Naive thymus-derived CD8-positive, alpha-beta T cell (primary cell): ENCODE results near the gene R3HDM2. TPM values are rescaled to one million over a fixed set of nuclear protein-coding genes. Genes with fewer than 3 reads are reported as not detected.
A peak's percentile ranks its signal among the peaks of the same experiment; 100 is the strongest.

Experiments
- ATAC-seq, 2 donors: fragments of 150-1000 bp; cut with Tn5 transposase in 1 of 2; sonication (Bioruptor Pico), chemical (Tn5 transposase) in 1 of 2; 1 replicate in 1 of 2; 2 replicates in 1 of 2; pipeline ENCODE4 v1.10.0; 2021; ENCODE audit warnings: mild to moderate bottlenecking in 2 of 2, moderate library complexity in 2 of 2
- POLR2A ChIA-PET: fragments of 350-600 bp; sonication (Branson Sonifier 250); formaldehyde crosslinking; loops from one replicate; lab custom pipeline; 2021; ENCODE audit warnings: antibody characterized with exemption; lab: Charles Lee
- DNase-seq, 10 donors: peaks; one replicate each; pipeline versions ENCODE4 v3.0.0 to v3.0.0-alpha.2; 2020 to 2022
- H3K27ac Mint-ChIP-seq, 10 donors: one replicate each; pipeline ENCODE4 v1.8.0; 2020 to 2022; ENCODE audit warnings: mild to moderate bottlenecking in 10 of 10, mixed read lengths in 10 of 10, moderate library complexity in 4 of 10, inconsistent platforms in 1 of 10
- H3K27me3 Mint-ChIP-seq, 5 donors: one replicate each; pipeline ENCODE4 v1.8.0; 2021 to 2022; ENCODE audit warnings: mixed read lengths in 5 of 5
- H3K36me3 Mint-ChIP-seq, 3 donors: one replicate each; pipeline ENCODE4 v1.8.0; 2020 to 2022; ENCODE audit warnings: mixed read lengths in 3 of 3, mild to moderate bottlenecking in 2 of 3, inconsistent platforms in 1 of 3
- H3K4me1 Mint-ChIP-seq, 4 donors: one replicate each; pipeline ENCODE4 v1.8.0; 2021 to 2022; ENCODE audit warnings: mixed read lengths in 4 of 4
- H3K4me3 Mint-ChIP-seq, 10 donors: one replicate each; pipeline ENCODE4 v1.8.0; 2020 to 2022; ENCODE audit warnings: mild to moderate bottlenecking in 10 of 10, mixed read lengths in 10 of 10, moderate library complexity in 6 of 10, inconsistent platforms in 1 of 10
- H3K9me3 Mint-ChIP-seq, 9 donors: one replicate each; pipeline ENCODE4 v1.8.0; 2020 to 2022; ENCODE audit warnings: mixed read lengths in 9 of 9, mild to moderate bottlenecking in 3 of 9, inconsistent platforms in 1 of 9, moderate library complexity in 1 of 9
- polyA plus RNA-seq, 3 donors: library from polyadenylated mRNA; unstranded; fragments of 300-500 nt; fragmentation: Illumina TruSeq; gene quantifications; one replicate each; pipeline ENCODE4 v1.2.3, GENCODE V29; 2021
- total RNA-seq, 8 experiments: library from RNA in 2 of 8; stranded (reverse) in 2 of 8; gene quantifications; one replicate each; pipeline ENCODE4 v1.2.3 and lab custom pipeline; 2021 to 2026

Gene R3HDM2
- total and polyA plus RNA-seq, 5 experiments from 2014 or later, result 5.4 to 115 (median 17.3) TPM

DNA sequence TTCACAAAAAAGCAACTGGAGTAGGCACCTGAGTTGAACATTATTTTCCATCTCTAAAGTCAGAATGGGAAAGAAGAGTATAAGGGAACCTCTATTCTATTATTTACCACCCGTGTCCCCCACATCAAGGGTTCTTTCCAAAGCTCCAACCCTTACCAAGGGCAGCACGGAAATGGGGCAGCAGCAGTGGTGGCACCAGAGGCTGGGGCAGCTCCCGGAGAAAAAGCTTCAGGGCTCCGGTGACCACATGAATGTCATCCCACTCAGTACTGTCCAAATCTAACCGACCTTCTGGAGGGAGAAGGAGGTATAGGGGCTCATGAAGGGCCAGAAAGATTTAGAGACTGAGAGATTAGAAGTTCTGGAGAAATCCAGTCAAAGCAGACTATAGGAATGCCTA lies 43.0 kb upstream of the R3HDM2 start:
- peaks cover 34 to 77% (median 76%) of the 10 kb centered on the region in 4 donors for H3K4me1 Mint-ChIP-seq
- H3K4me3 Mint-ChIP-seq, result peak overlapping the region; percentile 40 to 86 (median 76)
- ATAC-seq (no peak), DNase-seq (no peak)
- H3K27me3 Mint-ChIP-seq, result no peaks in the 10 kb centered on the region
- peaks cover 5 to 65% (median 10%) of the 10 kb centered on the region in 3 donors for H3K36me3 Mint-ChIP-seq
- POLR2A ChIA-PET, result interaction anchor here (0.6 to 10.3 kb wide), 6 partner anchors 8 to 50 kb away, joined by 4 to 135 read pairs (median 22); partner anchors contain the start of genes DDIT3 and MARS1
- peak overlapping the region; percentile 77 to 95 (median 87) for H3K27ac Mint-ChIP-seq
- H3K9me3 Mint-ChIP-seq, result no peaks in the 10 kb centered on the region

DNA sequence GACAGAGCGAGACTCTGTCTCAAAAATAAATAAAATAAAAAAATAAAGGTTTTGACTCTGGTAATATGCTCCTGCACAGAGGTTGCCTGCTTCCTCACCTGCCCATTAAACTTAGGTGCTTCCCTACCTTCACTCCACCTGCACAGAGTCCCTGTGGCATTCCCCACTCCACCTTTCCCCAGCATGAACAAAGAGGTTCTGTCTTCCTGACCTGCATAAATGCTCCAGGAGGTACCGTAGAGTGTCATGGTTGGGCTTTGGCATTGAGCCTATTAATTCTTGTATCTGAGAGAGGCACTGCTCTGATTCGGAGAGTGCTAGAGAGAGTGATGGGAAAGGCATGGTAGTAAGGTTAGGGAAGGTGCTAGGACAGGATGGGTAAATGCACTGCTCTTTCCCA lies 42.5 kb upstream of the R3HDM2 start:
- Mint-ChIP-seq H3K9me3 (no peaks in the 10 kb centered on the region), H3K4me1 (peaks cover 29 to 75% (median 72%) of the 10 kb centered on the region in 4 donors), H3K27ac (peak overlapping the region; percentile 51 to 94 (median 86)), H3K27me3 (no peaks in the 10 kb centered on the region), H3K4me3 (peak overlapping the region in 9 of 10 donors; percentile 1 to 81 (median 39)), H3K36me3 (peaks cover 5 to 68% (median 10%) of the 10 kb centered on the region in 3 donors)
- ATAC-seq (no peak), DNase-seq (no peak)
- POLR2A ChIA-PET, result interaction anchor here (0.6 to 10.3 kb wide), 4 partner anchors 9 to 45 kb away, joined by 4 to 135 read pairs (median 45); partner anchors contain the start of genes DDIT3 and MARS1

DNA sequence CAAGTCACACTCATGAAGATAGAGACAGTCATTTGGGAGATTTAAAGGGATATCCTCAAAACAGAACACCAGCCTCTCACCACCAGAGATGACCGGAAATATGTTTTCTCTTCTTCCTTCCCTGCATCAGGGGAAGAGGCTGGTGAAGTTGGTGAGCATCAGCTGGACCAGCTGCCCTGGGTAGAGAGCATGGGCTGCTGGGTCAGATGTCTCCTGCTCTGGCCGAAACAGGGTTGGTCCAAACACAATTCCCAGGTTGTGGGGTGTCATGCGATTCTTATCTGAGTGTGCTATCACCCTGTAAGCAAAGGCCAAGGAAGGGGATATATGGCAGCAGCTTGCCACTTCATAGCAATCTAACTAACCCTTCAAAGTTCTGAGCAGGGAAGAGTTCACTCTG lies 41.5 kb upstream of the R3HDM2 start:
- Mint-ChIP-seq H3K27ac (peak overlapping the region; percentile 66 to 88 (median 76)), H3K9me3 (no peaks in the 10 kb centered on the region), H3K4me3 (peak overlapping the region in 7 of 10 donors; percentile 7 to 75 (median 43)), H3K36me3 (peaks cover 5 to 78% (median 15%) of the 10 kb centered on the region in 3 donors), H3K4me1 (peaks cover 34 to 73% (median 67%) of the 10 kb centered on the region in 4 donors), H3K27me3 (no peaks in the 10 kb centered on the region)
- POLR2A ChIA-PET, result interaction anchor here (0.6 to 4.7 kb wide), 4 partner anchors 11 to 1643 kb away, joined by 3 to 25 read pairs (median 4); partner anchors contain the start of genes DDIT3 and DNAJC14
- ATAC-seq, result no peak
- DNase-seq, result no peak

DNA sequence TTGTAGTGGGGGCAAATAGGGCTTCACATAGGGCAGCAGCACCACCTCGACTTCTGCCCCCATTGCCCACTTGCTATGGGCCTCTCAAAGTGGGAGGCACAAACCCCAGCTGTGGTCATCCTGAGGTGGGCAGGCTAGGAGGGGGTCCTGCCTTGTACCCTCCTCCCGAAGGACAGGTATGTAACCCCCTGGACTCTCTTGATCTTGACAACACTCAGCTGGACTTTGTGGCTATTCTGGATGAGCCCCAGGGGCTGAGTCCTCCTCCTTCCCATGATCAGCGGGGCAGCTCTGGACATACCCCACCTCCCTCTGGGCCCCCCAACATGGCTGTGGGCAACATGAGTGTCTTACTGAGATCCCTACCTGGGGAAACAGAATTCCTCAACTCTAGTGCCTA lies 40.8 kb upstream of the R3HDM2 start:
- Mint-ChIP-seq H3K4me3 (peak overlapping the region in 1 of 10 donors; percentile 7), H3K4me1 (peaks cover 34 to 71% (median 62%) of the 10 kb centered on the region in 4 donors)

DNA sequence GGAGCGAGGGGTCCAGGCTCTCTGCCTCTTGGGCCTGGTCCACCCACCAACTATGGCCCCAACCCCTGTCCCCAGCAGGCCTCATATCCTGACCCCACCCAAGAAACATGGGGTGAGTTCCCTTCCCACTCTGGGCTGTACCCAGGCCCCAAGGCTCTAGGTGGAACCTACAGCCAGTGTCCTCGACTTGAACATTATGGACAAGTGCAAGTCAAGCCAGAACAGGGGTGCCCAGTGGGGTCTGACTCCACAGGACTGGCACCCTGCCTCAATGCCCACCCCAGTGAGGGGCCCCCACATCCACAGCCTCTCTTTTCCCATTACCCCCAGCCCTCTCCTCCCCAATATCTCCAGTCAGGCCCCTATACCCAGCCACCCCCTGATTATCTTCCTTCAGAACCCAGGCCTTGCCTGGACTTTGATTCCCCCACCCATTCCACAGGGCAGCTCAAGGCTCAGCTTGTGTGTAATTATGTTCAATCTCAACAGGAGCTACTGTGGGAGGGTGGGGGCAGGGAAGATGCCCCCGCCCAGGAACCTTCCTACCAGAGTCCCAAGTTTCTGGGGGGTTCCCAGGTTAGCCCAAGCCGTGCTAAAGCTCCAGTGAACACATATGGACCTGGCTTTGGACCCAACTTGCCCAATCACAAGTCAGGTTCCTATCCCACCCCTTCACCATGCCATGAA lies 40.3 kb upstream of the R3HDM2 start:
- peaks cover 29 to 68% (median 57%) of the 10 kb centered on the region in 4 donors for H3K4me1 Mint-ChIP-seq
- no peak for DNase-seq
- H3K27ac Mint-ChIP-seq, result peak overlapping the region in 8 of 10 donors; percentile 63 to 87 (median 70)
- peaks cover 5 to 78% (median 12%) of the 10 kb centered on the region in 3 donors for H3K36me3 Mint-ChIP-seq
- POLR2A ChIA-PET, result interaction anchor here (0.5 to 4.7 kb wide), 5 partner anchors 9 to 370 kb away, joined by 3 to 25 read pairs (median 4); partner anchors contain the start of gene AGAP2
- no peaks in the 10 kb centered on the region for H3K27me3 Mint-ChIP-seq
- no peak overlapping the region for H3K4me3 Mint-ChIP-seq
- no peaks in the 10 kb centered on the region for H3K9me3 Mint-ChIP-seq
- no peak for ATAC-seq

More for the DNA sequence above, 40.8 kb upstream of the R3HDM2 start:
- peaks cover 5 to 82% (median 15%) of the 10 kb centered on the region in 3 donors for H3K36me3 Mint-ChIP-seq
- H3K27ac Mint-ChIP-seq, result peak overlapping the region; percentile 63 to 88 (median 74)
- DNase-seq (no peak), ATAC-seq (no peak)
- no peaks in the 10 kb centered on the region for H3K9me3 Mint-ChIP-seq
- H3K27me3 Mint-ChIP-seq, result no peaks in the 10 kb centered on the region
- POLR2A ChIA-PET, result interaction anchor here (0.5 to 4.7 kb wide), 5 partner anchors 10 to 1642 kb away, joined by 3 to 25 read pairs (median 3); partner anchors contain the start of gene DNAJC14

DNA sequence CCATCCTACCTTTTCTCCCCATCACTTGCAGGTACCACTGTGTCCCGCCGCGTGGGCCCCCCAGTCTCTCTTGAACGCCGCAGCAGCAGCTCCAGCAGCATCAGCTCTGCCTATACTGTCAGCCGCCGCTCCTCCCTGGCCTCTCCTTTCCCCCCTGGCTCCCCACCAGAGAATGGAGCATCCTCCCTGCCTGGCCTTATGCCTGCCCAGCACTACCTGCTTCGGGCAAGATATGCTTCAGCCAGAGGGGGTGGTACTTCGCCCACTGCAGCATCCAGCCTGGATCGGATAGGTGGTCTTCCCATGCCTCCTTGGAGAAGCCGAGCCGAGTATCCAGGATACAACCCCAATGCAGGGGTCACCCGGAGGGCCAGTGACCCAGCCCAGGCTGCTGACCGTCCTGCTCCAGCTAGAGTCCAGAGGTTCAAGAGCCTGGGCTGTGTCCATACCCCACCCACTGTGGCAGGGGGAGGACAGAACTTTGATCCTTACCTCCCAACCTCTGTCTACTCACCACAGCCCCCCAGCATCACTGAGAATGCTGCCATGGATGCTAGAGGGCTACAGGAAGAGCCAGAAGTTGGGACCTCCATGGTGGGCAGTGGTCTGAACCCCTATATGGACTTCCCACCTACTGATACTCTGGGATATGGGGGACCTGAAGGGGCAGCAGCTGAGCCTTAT lies 39.6 kb upstream of the R3HDM2 start:
- Mint-ChIP-seq H3K9me3 (no peaks in the 10 kb centered on the region), H3K4me3 (no peak overlapping the region), H3K36me3 (peaks cover 5 to 74% (median 12%) of the 10 kb centered on the region in 3 donors), H3K4me1 (peaks cover 34 to 63% (median 54%) of the 10 kb centered on the region in 4 donors), H3K27me3 (no peaks in the 10 kb centered on the region), H3K27ac (peak overlapping the region in 3 of 10 donors; percentile 25 to 68 (median 63))
- POLR2A ChIA-PET, result interaction anchor here (0.6 to 1.5 kb wide), 4 partner anchors 9 to 268 kb away, joined by 4 to 5 read pairs (median 4); partner anchors contain the start of genes AGAP2 and GLI1
- no peak for DNase-seq
- ATAC-seq, result no peak

DNA sequence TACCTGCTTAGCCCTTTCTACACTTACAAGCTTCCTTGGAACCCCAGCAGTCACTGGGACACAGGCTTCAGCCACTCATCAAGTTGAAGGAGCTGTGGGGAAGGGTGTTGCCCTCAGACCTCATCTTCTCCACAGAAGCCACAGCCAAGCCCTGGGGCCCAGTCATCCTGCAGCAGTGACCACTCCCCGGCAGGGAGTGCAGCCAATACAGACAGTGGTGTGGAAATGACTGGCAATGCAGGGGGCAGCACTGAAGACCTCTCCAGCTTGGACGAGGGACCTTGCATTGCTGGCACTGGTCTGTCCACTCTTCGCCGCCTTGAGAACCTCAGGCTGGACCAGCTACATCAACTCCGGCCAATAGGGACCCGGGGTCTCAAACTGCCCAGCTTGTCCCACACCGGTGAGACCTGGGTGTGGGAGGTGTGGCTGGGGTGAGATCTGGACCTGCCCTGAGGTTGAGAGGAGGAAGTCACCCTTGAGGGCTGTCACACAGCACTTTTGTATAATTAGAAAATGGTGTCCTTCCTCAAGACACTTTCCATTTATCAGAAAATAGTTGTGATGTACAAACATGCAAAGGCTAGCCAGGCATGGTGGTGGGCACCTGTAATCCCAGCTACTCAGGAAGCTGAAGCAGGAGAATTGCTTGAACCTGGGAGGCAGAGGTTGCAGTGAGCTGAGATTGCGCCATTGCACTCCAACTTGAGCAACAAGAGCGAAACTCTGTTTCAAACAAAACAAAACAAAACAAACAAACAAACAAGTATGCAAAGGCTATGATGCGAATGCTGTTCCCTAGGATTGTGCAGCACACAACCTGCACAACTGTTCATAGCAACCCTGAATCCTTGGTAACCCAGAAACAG lies 38.7 kb upstream of the R3HDM2 start:
- peak overlapping the region in 8 of 10 donors; percentile 25 to 85 (median 58) for H3K27ac Mint-ChIP-seq
- no peak for DNase-seq
- H3K4me3 Mint-ChIP-seq, result no peak overlapping the region
- H3K9me3 Mint-ChIP-seq, result no peaks in the 10 kb centered on the region
- ATAC-seq, result no peak
- no peaks in the 10 kb centered on the region for H3K27me3 Mint-ChIP-seq
- POLR2A ChIA-PET, result interaction anchor here (0.9 to 1.5 kb wide), 4 partner anchors 8 to 11 kb away, joined by 3 to 5 read pairs (median 4); partner anchors contain the start of gene GLI1
- peaks cover 5 to 66% (median 11%) of the 10 kb centered on the region in 3 donors for H3K36me3 Mint-ChIP-seq
- peaks cover 30 to 61% (median 47%) of the 10 kb centered on the region in 4 donors for H3K4me1 Mint-ChIP-seq

DNA sequence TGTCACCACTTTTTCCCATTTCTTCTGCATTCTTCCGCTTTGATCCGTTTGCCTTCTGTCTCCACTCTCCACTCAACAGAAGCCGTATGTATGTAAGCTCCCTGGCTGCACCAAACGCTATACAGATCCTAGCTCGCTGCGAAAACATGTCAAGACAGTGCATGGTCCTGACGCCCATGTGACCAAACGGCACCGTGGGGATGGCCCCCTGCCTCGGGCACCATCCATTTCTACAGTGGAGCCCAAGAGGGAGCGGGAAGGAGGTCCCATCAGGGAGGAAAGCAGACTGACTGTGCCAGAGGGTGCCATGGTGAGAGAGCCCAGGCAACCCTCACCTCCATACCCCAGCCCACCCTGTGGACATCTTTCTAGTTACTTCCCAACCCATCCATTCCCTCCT lies 37.1 kb upstream of the R3HDM2 start:
- Mint-ChIP-seq H3K27me3 (no peaks in the 10 kb centered on the region), H3K27ac (peak overlapping the region in 9 of 10 donors; percentile 63 to 90 (median 76)), H3K4me3 (no peak overlapping the region), H3K36me3 (peaks cover 0 to 50% (median 7%) of the 10 kb centered on the region in 3 donors), H3K9me3 (no peaks in the 10 kb centered on the region), H3K4me1 (peaks cover 18 to 47% (median 38%) of the 10 kb centered on the region in 4 donors)
- peak in 1 of 2 donors; percentile 5 for ATAC-seq
- no peak for DNase-seq
- POLR2A ChIA-PET, result interaction anchor here (0.5 kb wide), 1 partner anchor 248 kb away, joined by 5 read pairs; no protein-coding TSS in a partner anchor

DNA sequence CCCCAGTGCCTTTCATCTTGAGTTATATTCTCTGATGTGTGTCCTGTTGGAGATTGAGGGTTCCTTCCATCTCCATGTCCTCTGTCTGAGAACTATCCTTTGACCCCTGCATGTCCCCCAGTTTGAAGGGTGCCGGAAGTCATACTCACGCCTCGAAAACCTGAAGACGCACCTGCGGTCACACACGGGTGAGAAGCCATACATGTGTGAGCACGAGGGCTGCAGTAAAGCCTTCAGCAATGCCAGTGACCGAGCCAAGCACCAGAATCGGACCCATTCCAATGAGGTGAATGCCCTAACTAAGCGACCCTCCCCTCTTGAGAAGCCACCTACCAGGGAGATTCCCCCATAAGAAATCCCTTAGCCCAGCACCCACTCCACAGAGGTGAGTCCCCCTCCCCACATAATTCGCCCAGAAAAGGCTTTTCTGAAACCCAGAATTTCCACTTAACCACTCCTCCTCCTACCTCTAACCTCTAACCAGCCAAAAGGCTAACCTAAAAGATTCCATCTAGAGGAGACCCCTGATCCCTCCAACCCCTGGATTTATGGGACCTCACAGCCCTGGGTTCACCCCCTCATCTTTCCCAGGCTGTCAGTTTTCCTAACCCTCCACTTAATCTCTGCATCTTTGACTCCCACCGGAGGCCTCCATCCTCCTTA lies 36.5 kb upstream of the R3HDM2 start:
- POLR2A ChIA-PET, result interaction anchor here (0.5 kb wide), 1 partner anchor 249 kb away, joined by 5 read pairs; no protein-coding TSS in a partner anchor
- H3K9me3 Mint-ChIP-seq, result no peaks in the 10 kb centered on the region
- H3K4me1 Mint-ChIP-seq, result peaks cover 22 to 47% (median 38%) of the 10 kb centered on the region in 4 donors
- no peak for ATAC-seq
- peaks cover 0 to 2% (median 0%) of the 10 kb centered on the region in 5 donors for H3K27me3 Mint-ChIP-seq
- peak overlapping the region in 9 of 10 donors; percentile 41 to 85 (median 62) for H3K27ac Mint-ChIP-seq
- no peak for DNase-seq
- H3K4me3 Mint-ChIP-seq, result no peak overlapping the region
- peaks cover 0 to 44% (median 5%) of the 10 kb centered on the region in 3 donors for H3K36me3 Mint-ChIP-seq

DNA sequence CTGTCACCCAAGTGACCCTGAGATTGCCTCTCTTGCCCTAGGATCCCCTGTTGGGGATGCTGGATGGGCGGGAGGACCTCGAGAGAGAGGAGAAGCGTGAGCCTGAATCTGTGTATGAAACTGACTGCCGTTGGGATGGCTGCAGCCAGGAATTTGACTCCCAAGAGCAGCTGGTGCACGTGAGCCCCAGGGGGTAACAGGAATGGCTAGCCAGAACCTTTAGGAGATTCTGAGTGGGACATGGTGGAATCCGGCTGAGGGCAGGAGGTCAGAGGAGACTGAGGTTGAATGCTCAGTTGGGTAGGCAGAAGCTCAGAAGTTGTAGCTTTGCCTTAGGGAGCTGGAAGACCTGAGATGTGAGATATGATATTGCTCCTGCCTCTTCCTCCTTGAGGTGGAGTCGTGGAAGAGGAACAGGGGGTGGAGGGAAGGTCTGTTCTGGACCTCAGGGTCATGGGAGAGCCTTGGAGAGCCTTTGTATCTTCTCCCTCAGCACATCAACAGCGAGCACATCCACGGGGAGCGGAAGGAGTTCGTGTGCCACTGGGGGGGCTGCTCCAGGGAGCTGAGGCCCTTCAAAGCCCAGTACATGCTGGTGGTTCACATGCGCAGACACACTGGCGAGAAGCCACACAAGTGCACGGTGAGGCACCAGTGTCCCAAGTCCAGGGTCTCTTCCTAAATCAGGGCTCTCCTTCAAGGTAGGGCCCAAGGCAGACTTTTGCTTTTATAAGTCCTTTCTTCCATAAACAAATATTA lies 35.1 kb upstream of the R3HDM2 start:
- POLR2A ChIA-PET, result interaction anchor here (0.9 to 1.5 kb wide), 2 partner anchors 10 to 13 kb away, joined by 3 to 20 read pairs; no protein-coding TSS in a partner anchor
- Mint-ChIP-seq H3K4me3 (no peak overlapping the region), H3K4me1 (peaks cover 24 to 43% (median 37%) of the 10 kb centered on the region in 4 donors), H3K36me3 (peaks cover 0 to 30% (median 5%) of the 10 kb centered on the region in 3 donors), H3K27ac (peak overlapping the region; percentile 9 to 91 (median 78)), H3K9me3 (no peaks in the 10 kb centered on the region), H3K27me3 (peaks cover 0 to 2% (median 0%) of the 10 kb centered on the region in 5 donors)
- DNase-seq (no peak), ATAC-seq (no peak)
